H1 (cell line): Measurements from ENCODE around the gene RGS17.

Source experiments
- CHD2 ChIP-seq: IDR thresholded peaks from 2 replicates; pipeline ENCODE4 v1.6.1; 2012; ENCODE audit warnings: low read length, improper control_type of control experiment
- CREB1 ChIP-seq: IDR thresholded peaks from 2 replicates; pipeline ENCODE4 v1.6.1; 2012; ENCODE audit warnings: inconsistent platforms
- CTCF ChIP-seq, 3 experiments: IDR thresholded peaks; 1 replicate in 2 of 3; 2 replicates in 1 of 3; pipeline versions ENCODE4 v1.5.1 to v1.6.1; 2011; ENCODE audit warnings: low read length in 3 of 3, mild to moderate bottlenecking in 3 of 3, inconsistent platforms in 2 of 3, low read depth in 1 of 3, moderate library complexity in 1 of 3; ENCODE audit not compliant: insufficient read depth in 1 of 3; ENCODE audit errors: control extremely low read depth in 1 of 3
- EGR1 ChIP-seq: IDR thresholded peaks from 2 replicates; pipeline ENCODE4 v1.6.1; 2011; ENCODE audit warnings: low read depth, low read length, borderline replicate concordance
- EZH2 ChIP-seq: fragments of 200-600 bp; sonication (generic); IDR thresholded peaks from 2 replicates; pipeline ENCODE4 v1.7.1; 2012; ENCODE audit warnings: low read depth, mild to moderate bottlenecking, moderate library complexity, low read length, inconsistent platforms; ENCODE audit not compliant: severe bottlenecking
- GABPA ChIP-seq: IDR thresholded peaks from 2 replicates; pipeline ENCODE4 v1.6.1; 2011; ENCODE audit warnings: mild to moderate bottlenecking, low read length, moderate library complexity, borderline replicate concordance; ENCODE audit not compliant: insufficient read depth
- JUND ChIP-seq: IDR thresholded peaks from 2 replicates; pipeline ENCODE4 v1.6.1; 2011; ENCODE audit warnings: mild to moderate bottlenecking, improper control_type of control experiment, low read length
- MAFK ChIP-seq: IDR thresholded peaks from 2 replicates; pipeline ENCODE4 v1.6.1; 2012; ENCODE audit warnings: low read depth, mild to moderate bottlenecking, improper control_type of control experiment, low read length
- MAX ChIP-seq: IDR thresholded peaks from 2 replicates; pipeline ENCODE4 v1.6.1; 2012; ENCODE audit warnings: inconsistent platforms
- POLR2AphosphoS5 ChIP-seq: IDR thresholded peaks from 2 replicates; pipeline ENCODE4 v1.6.1; 2011; ENCODE audit warnings: low read depth, low read length
- RXRA ChIP-seq: IDR thresholded peaks from 2 replicates; pipeline ENCODE4 v1.6.1; 2011; ENCODE audit warnings: low read depth, mild to moderate bottlenecking, low read length, moderate library complexity; ENCODE audit not compliant: insufficient read depth
- SRF ChIP-seq: IDR thresholded peaks from 2 replicates; pipeline ENCODE4 v1.6.1; 2011; ENCODE audit warnings: mild to moderate bottlenecking, low read depth, low read length, moderate library complexity
- TAF1 ChIP-seq: IDR thresholded peaks from 2 replicates; pipeline ENCODE4 v1.6.1; 2011; ENCODE audit warnings: mild to moderate bottlenecking, low read depth, low read length
- ZNF274 ChIP-seq: IDR thresholded peaks from 2 replicates; pipeline ENCODE4 v1.7.0; 2012; ENCODE audit warnings: low read length, borderline replicate concordance; ENCODE audit errors: extremely low read depth

- TF ChIP-seq RXRA: no peak
- TF ChIP-seq CREB1: no peak
- TF ChIP-seq CTCF (IDR thresholded peaks at IDR 0.05; ENCODE audit: control extremely low read depth in 1 of 3, insufficient read depth in 1 of 3, low read depth in 1 of 3, low read length in 3 of 3): no peak
- TF ChIP-seq MAX: no peak
- TF ChIP-seq POLR2AphosphoS5: no peak
- TF ChIP-seq EZH2: no peak
- no peak for TF ChIP-seq SRF
- no peak for TF ChIP-seq TAF1
- TF ChIP-seq ZNF274: no peak
- TF ChIP-seq GABPA: no peak
- no peak for TF ChIP-seq CHD2
- TF ChIP-seq MAFK: no peak
- TF ChIP-seq JUND: no peak
- no peak for TF ChIP-seq EGR1
Observed at GRCh38 chr6:153047386-153047785, 83.7 kb downstream of the RGS17 start.
